HEK293 (cell line): ENCODE data around the gene KIF12.

Source experiments
- CTCF ChIA-PET: fragments of 350-600 bp; formaldehyde crosslinking; extraction: SDS; loops from one replicate; lab custom pipeline; 2021; ENCODE audit warnings: antibody characterized with exemption; lab: Yijun Ruan, JAX
- POLR2A ChIA-PET: fragments of 300-600 bp; formaldehyde crosslinking; extraction: SDS; loops from one replicate; lab custom pipeline; 2020; ENCODE audit warnings: antibody characterized with exemption, inconsistent platforms; lab: Yijun Ruan, JAX
- H3K27ac ChIP-seq: fragments of 200-500 bp; sonication (Bioruptor generic); 2 replicates; pipeline ENCODE4 v1.5.1; 2014; ENCODE audit warnings: low read depth, low read length, control low read depth, inconsistent platforms; ENCODE audit errors: extremely low read depth
- H3K36me3 ChIP-seq, 2 experiments: fragments of 200-500 bp in 1 of 2; sonication (Bioruptor generic) in 1 of 2; 1 replicate in 1 of 2; 2 replicates in 1 of 2; pipeline ENCODE4 v1.5.1; 2014 to 2017; ENCODE audit warnings: inconsistent platforms in 2 of 2, low read length in 2 of 2; ENCODE audit not compliant: control insufficient read depth in 2 of 2, insufficient read depth in 1 of 2
- H3K4me1 ChIP-seq: fragments of 200-500 bp; sonication (Bioruptor generic); 2 replicates; pipeline ENCODE4 v1.5.1; 2014; ENCODE audit warnings: mild to moderate bottlenecking, low read length, inconsistent platforms; ENCODE audit not compliant: control insufficient read depth, insufficient read depth
- H3K4me3 ChIP-seq: 2 replicates; pipeline ENCODE4 v1.5.1; 2011; ENCODE audit warnings: low read depth, mild to moderate bottlenecking, control low read depth, low read length, moderate library complexity
- H3K9me3 ChIP-seq: fragments of 200-500 bp; sonication (Bioruptor generic); 2 replicates; pipeline ENCODE4 v1.5.1; 2014; ENCODE audit warnings: low read depth, low read length, inconsistent platforms; ENCODE audit not compliant: control insufficient read depth, insufficient read depth
- GLI4 ChIP-seq: fragments of 450-650 bp; formaldehyde crosslinking; IDR thresholded peaks from 2 replicates; pipeline ENCODE4 v1.5.1; 2016; ENCODE audit warnings: missing biosample characterization, missing genetic modification characterization
- MYNN ChIP-seq: fragments of 450-650 bp; formaldehyde crosslinking; IDR thresholded peaks from 2 replicates; pipeline ENCODE4 v1.5.1; 2016; ENCODE audit warnings: missing biosample characterization, missing genetic modification characterization, borderline replicate concordance
- PRDM1 ChIP-seq: fragments of 450-650 bp; formaldehyde crosslinking; IDR thresholded peaks from 2 replicates; pipeline ENCODE4; 2016; ENCODE audit warnings: missing biosample characterization, missing genetic modification characterization
- SETDB1 ChIP-seq: IDR thresholded peaks from one replicate; pipeline ENCODE4 v1.6.1; 2017; ENCODE audit warnings: mild to moderate bottlenecking, low read length, moderate library complexity, mixed read lengths; ENCODE audit not compliant: insufficient read length
- TRIM28 ChIP-seq: IDR thresholded peaks from 2 replicates; pipeline ENCODE4 v1.6.1; 2011; ENCODE audit warnings: low read length, control low read depth, borderline replicate concordance
- ZBTB49 ChIP-seq: fragments of 450-650 bp; formaldehyde crosslinking; IDR thresholded peaks from 2 replicates; pipeline ENCODE4 v1.5.1; 2016; ENCODE audit warnings: missing biosample characterization, missing genetic modification characterization, low read depth
- ZFP37 ChIP-seq: fragments of 450-650 bp; formaldehyde crosslinking; IDR thresholded peaks from 2 replicates; pipeline ENCODE4 v1.5.1; 2016; ENCODE audit warnings: missing biosample characterization, missing genetic modification characterization
- ZNF114 ChIP-seq: fragments of 450-650 bp; formaldehyde crosslinking; IDR thresholded peaks from 2 replicates; pipeline ENCODE4 v1.5.0; 2017; ENCODE audit warnings: missing biosample characterization, missing genetic modification characterization
- ZNF18 ChIP-seq: fragments of 450-650 bp; formaldehyde crosslinking; IDR thresholded peaks from 2 replicates; pipeline ENCODE4 v1.5.1; 2016; ENCODE audit warnings: missing biosample characterization, missing genetic modification characterization
- ZNF211 ChIP-seq: fragments of 450-650 bp; formaldehyde crosslinking; IDR thresholded peaks from 2 replicates; pipeline ENCODE4 v1.5.1; 2016; ENCODE audit warnings: low read depth, missing biosample characterization, missing genetic modification characterization
- ZNF248 ChIP-seq: fragments of 450-650 bp; formaldehyde crosslinking; IDR thresholded peaks from 2 replicates; pipeline ENCODE4 v1.5.1; 2017; ENCODE audit warnings: missing biosample characterization, missing genetic modification characterization
- ZNF274 ChIP-seq, 2 experiments: fragments of 200-500 bp in 1 of 2; fragments of 450-650 bp in 1 of 2; sonication (Bioruptor generic) in 1 of 2; formaldehyde crosslinking in 1 of 2; IDR thresholded peaks; 2 replicates each; pipeline versions ENCODE4 v1.5.1 to v1.6.1; 2014 to 2016; ENCODE audit warnings: borderline replicate concordance in 1 of 2, inconsistent platforms in 1 of 2, low read length in 1 of 2, missing biosample characterization in 1 of 2, missing genetic modification characterization in 1 of 2
- ZNF510 ChIP-seq: fragments of 450-650 bp; formaldehyde crosslinking; IDR thresholded peaks from 2 replicates; pipeline ENCODE4 v1.5.1; 2018; ENCODE audit warnings: mild to moderate bottlenecking, missing genetic modification characterization, missing biosample characterization; ENCODE audit not compliant: insufficient replicate concordance
- ZNF571 ChIP-seq: fragments of 450-650 bp; formaldehyde crosslinking; IDR thresholded peaks from 2 replicates; pipeline ENCODE4 v1.5.0; 2017; ENCODE audit warnings: missing biosample characterization, missing genetic modification characterization
- ZNF654 ChIP-seq: fragments of 450-650 bp; formaldehyde crosslinking; IDR thresholded peaks from 2 replicates; pipeline ENCODE4 v1.5.1; 2016; ENCODE audit warnings: low read depth, missing biosample characterization, missing genetic modification characterization
- ZNF777 ChIP-seq: fragments of 450-650 bp; formaldehyde crosslinking; IDR thresholded peaks from 2 replicates; pipeline ENCODE4 v1.5.1; 2017; ENCODE audit warnings: missing biosample characterization, missing genetic modification characterization, borderline replicate concordance
- ZNF791 ChIP-seq: fragments of 450-650 bp; formaldehyde crosslinking; IDR thresholded peaks from 2 replicates; pipeline ENCODE4 v1.5.1; 2016; ENCODE audit warnings: missing biosample characterization, missing genetic modification characterization

Gene KIF12

GRCh38 chr9:114107286-114108001, 8.4 kb upstream of the KIF12 start (continued):
- TF ChIP-seq GLI4 (tag by site-specific recombination) (no peak), ZNF571 (tag by site-specific recombination) (no peak), ZNF654 (tag by site-specific recombination) (no peak)

- H3K36me3 ChIP-seq: no peaks in the 10 kb centered on the region
- CTCF ChIA-PET: interaction anchor here (1.0 to 10.8 kb wide), 5 partner anchors 17 to 186 kb away, joined by 4 to 225 read pairs (median 37); no protein-coding TSS in a partner anchor
- TF ChIP-seq PRDM1: no peak
- no peak for TF ChIP-seq ZNF777 (tag by site-specific recombination)
- no peak for TF ChIP-seq ZNF791 (tag by site-specific recombination)
- TF ChIP-seq ZNF510 (tag by site-specific recombination): no peak
- TF ChIP-seq ZFP37 (tag by site-specific recombination): no peak
- no peak for TF ChIP-seq ZBTB49 (tag by site-specific recombination)
- TF ChIP-seq MYNN (tag by site-specific recombination): no peak
- no peak for TF ChIP-seq ZNF114
- TF ChIP-seq ZNF274 (IDR thresholded peaks at IDR 0.05; ENCODE audit: low read length): no peak
- no peak for TF ChIP-seq ZNF274 (tag by site-specific recombination; IDR thresholded peaks at IDR 0.05; ENCODE audit: borderline replicate concordance)
- TF ChIP-seq, all 188 proteins: peak for 0
- H3K27ac ChIP-seq: no peak overlapping the region
- no peak overlapping the region for H3K4me3 ChIP-seq
- POLR2A ChIA-PET: no interaction called here
- H3K9me3 ChIP-seq: no peaks in the 10 kb centered on the region
- no peaks in the 10 kb centered on the region for H3K4me1 ChIP-seq
Observed at GRCh38 chr9:114105236-114105635, 6.1 kb upstream of the KIF12 start.

GRCh38 chr9:114102484-114102883, 3.4 kb upstream of the KIF12 start:
- Histone ChIP-seq H3K4me3 (no peak overlapping the region), H3K27ac (no peak overlapping the region), H3K4me1 (no peaks in the 10 kb centered on the region), H3K36me3 (no peaks in the 10 kb centered on the region), H3K9me3 (no peaks in the 10 kb centered on the region)
- TF ChIP-seq ZNF777 (tag by site-specific recombination) (no peak), TRIM28 (peak; percentile 69; the same call in 1 of the 2 replicates), ZNF18 (tag by site-specific recombination) (no peak), ZNF248 (tag by site-specific recombination) (no peak), ZNF211 (tag by site-specific recombination) (no peak), SETDB1 (peak; percentile 77)
- ChIA-PET POLR2A (no interaction called here), CTCF (interaction anchor here (0.6 to 2.2 kb wide), 3 partner anchors 20 to 514 kb away, joined by 3 to 17 read pairs (median 9); no protein-coding TSS in a partner anchor)
